Ovary (tissue), 3 donors: ENCODE measurements around the gene POLR3F.

ENCODE experiments used
- CTCF ChIP-seq, 3 donors: fragments of 450-650 bp in 2 of 3; fragments of 200-600 bp in 1 of 3; IDR thresholded peaks; one replicate each; pipeline versions ENCODE4 v1.5.1 to v1.8.0; 2016 to 2022; ENCODE audit warnings: antibody characterized with exemption in 3 of 3, mild to moderate bottlenecking in 1 of 3
- EP300 ChIP-seq: sonication (generic); formaldehyde crosslinking; IDR thresholded peaks from one replicate; pipeline ENCODE4 v1.6.1; 2017; ENCODE audit warnings: antibody characterized with exemption
- POLR2A ChIP-seq: fragments of 450-650 bp; IDR thresholded peaks from one replicate; pipeline ENCODE4 v1.6.1; 2017; ENCODE audit warnings: antibody characterized with exemption, mild to moderate bottlenecking, moderate library complexity
- donor health status: DM: no; HTN: no; CAD: no.

- TF ChIP-seq CTCF (IDR thresholded peaks at IDR 0.05) (no peak), POLR2A (no peak), EP300 (no peak)
Measured at GRCh38 chr20:18497603-18498002, 30.4 kb downstream of the POLR3F start.
